Glomerular visceral epithelial cell (primary cell): Measurements from ENCODE around the gene TPPP3.

Experiments used
- DNase-seq: peaks from one replicate; pipeline ENCODE4 v3.0.0-alpha.2; 2016; ENCODE audit errors: extremely low spot score

The TPPP3 gene

DNA sequence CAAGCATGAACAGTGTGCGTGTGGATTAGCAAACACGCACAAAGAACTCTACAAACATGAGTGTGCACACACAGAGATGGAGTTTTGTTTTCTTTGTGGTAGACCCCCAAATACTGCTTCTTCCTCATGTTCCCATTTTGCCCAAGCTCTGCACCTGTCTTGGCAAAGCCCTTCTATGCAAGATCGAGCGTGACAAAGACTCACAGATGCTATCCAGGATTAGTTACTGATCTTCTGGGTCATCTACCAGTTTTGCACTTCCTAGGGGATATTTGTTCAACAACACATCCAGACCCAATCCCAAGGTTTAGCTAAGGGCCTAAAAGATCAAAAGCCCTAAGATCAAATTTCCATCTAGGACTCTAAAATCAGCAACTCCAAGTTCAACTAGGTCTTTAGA, 50.7 kb downstream of the TPPP3 start:
- DNase-seq: no peak

DNA sequence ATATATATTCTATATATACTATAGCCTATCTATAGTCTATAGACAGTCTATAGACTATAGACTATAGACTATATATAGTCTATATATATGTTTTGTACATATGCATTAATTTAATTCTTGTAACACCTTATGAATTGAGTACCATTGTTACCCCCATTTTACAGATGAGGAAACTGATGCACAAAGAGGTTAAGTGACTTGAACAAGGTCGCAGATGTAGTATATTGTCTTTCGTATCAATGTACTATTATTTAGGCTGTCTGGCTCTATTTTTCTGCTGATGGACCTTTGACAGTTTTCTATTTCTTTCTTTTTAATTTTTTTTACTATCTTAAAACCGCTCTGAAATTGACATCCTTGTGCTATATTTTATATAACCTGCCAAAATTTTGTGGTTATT, 52.0 kb downstream of the TPPP3 start:
- no peak for DNase-seq
